Coronary artery (tissue), 2 donors: ENCODE results near the gene MT1G.
A peak's percentile ranks its signal among the peaks of the same experiment; 100 is the strongest.

Experiments used
- DNase-seq: peaks from one replicate; pipeline ENCODE4 v3.0.0-alpha.2; 2017; ENCODE audit warnings: low spot score
- H3K27ac ChIP-seq, 2 donors: fragments of 200-600 bp; sonication (generic); one replicate each; pipeline ENCODE4 v1.5.1; 2016 to 2019
- H3K4me3 ChIP-seq: fragments of 200-600 bp; sonication (generic); 2 replicates; pipeline ENCODE4 v1.5.1; 2016; ENCODE audit warnings: mild to moderate bottlenecking, moderate library complexity
- TF ChIP-seq, protein P1 (sequence below): fragments of 200-600 bp; sonication (generic); IDR thresholded peaks from one replicate; pipeline ENCODE4 v1.5.1; 2019; ENCODE audit warnings: antibody characterized with exemption

The MT1G gene

DNA sequence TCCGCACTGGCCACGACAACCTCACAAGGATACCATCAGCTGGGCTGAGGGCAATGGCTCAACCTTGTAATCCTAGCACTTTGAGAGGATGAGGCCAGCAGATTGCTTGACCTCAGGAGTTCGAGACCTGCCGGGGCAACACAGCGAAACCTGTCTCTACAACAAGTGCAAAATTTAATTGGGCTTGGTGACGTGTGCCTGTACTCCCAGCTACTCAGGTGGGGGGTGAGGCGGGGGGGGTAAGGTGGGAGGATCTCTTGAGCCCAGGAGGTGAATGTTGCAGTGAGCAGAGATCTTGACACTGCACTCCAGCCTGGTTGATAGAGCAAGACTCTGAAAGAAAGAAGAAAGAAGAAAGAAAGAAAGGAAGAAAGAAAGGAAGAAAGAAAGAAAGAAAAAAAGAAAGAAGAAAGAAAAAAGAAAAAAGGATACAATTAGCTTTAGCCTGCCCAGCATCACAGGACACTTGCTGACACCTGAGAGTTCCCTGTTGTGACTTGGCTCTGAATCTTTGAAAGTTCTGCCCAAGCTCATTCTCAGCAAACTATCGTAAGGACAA is 47.4 kb downstream of the MT1G start:
- Histone ChIP-seq H3K4me3 (no peak overlapping the region), H3K27ac (no peak overlapping the region)
- TF ChIP-seq, protein P1, sequence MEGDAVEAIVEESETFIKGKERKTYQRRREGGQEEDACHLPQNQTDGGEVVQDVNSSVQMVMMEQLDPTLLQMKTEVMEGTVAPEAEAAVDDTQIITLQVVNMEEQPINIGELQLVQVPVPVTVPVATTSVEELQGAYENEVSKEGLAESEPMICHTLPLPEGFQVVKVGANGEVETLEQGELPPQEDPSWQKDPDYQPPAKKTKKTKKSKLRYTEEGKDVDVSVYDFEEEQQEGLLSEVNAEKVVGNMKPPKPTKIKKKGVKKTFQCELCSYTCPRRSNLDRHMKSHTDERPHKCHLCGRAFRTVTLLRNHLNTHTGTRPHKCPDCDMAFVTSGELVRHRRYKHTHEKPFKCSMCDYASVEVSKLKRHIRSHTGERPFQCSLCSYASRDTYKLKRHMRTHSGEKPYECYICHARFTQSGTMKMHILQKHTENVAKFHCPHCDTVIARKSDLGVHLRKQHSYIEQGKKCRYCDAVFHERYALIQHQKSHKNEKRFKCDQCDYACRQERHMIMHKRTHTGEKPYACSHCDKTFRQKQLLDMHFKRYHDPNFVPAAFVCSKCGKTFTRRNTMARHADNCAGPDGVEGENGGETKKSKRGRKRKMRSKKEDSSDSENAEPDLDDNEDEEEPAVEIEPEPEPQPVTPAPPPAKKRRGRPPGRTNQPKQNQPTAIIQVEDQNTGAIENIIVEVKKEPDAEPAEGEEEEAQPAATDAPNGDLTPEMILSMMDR, result no peak
- no peak for DNase-seq

DNA sequence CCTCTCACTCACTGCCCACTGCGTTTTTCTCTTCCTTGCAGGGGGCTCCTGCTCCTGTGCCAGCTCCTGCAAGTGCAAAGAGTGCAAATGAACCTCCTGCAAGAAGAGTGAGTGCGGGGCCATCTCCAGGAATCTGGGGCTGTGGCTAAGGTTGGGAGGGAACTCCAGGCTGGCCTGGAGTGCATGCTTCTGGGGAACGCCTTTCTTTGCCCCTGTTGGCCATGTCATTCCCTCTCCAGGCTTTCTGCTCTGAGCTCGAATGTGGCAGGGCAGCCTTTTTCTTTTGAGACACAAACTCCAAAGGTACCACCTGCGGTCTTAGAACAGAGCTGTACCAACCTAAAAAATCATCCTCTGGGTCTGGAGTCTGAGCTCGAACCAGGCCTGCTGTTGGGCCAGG is 49.7 kb downstream of the MT1G start:
- Histone ChIP-seq H3K27ac (peak overlapping the region in 1 of 2 donors; percentile 70), H3K4me3 (peak overlapping the region; percentile 70)
- DNase-seq, result no peak
- TF ChIP-seq, protein P1, result no peak

DNA sequence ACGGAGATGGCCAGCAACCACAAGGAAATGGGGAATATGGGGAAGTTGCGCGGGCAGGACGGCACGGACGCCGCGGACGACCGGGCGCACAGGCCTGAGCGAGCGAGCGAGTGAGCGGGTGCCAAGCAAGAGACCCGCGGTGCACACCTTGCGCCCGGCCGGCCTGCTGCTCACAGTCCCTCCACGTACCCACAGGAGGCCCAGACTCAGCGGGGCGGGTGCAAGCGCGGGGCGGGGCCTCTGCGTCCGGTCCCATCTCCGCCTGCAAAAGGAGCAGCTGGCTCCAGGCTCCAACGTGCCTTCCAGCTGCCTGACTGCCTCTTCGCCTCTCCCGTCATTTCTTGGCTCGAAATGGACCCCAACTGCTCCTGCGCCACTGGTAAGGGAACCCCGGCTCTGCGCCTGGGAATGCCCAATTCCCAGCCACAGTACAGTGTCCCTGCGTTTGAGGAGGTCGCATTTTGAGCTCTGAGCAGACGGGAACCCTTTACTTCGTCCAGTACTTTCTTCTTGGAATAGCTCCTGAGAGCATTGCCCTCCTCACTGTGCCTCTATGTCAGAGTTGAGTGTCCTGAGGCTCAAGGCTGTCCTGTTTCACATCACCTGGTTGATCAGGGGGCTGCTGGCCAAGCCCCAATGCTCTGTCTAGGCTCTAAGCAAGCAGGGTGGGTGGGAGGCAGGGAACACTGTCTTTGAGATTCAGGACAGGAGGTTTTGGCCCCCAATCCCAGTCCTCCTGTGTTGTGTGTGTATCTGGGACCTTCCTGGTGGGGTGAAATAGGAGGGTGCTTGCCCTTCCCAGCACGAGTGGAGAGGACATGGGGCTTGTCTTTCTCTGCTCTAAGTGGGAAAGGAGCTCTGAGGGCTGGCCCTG is 50.4 kb downstream of the MT1G start:
- TF ChIP-seq, protein P1, result no peak
- Histone ChIP-seq H3K4me3 (peak overlapping the region; percentile 70), H3K27ac (peak overlapping the region; percentile 66 to 70)
- DNase-seq, result peak; percentile 86
